ENCODE results near the gene DOCK6.

DOCK6 gene

GRCh38 chr19:11278670-11279069, 16.3 kb upstream of the DOCK6 start:
- no peak for DNase-seq (ENCODE audit: low read depth)

GRCh38 chr19:11274533-11275086, 12.3 kb upstream of the DOCK6 start:
- DNase-seq (ENCODE audit: low read depth): no peak

DNA sequence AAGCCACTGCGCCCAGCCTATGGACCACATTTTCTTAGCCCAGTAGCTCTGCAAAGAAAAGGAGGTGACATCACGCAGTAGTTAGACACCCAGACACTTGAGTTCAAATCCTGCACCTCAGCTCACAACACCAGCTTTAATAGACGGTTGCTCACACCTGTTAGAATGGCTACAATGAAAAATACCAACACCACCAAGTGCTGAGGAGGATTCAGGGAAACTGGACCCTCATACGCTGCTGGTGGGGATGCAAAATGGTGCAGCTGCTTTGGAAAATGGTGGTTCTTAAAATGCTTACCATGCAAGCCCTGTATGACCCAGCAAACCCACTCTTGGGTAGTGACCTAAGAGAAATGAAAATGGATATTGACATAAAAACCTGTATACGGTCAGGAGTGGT, 11.7 kb upstream of the DOCK6 start:
- no peak for DNase-seq (ENCODE audit: low read depth)

DNA sequence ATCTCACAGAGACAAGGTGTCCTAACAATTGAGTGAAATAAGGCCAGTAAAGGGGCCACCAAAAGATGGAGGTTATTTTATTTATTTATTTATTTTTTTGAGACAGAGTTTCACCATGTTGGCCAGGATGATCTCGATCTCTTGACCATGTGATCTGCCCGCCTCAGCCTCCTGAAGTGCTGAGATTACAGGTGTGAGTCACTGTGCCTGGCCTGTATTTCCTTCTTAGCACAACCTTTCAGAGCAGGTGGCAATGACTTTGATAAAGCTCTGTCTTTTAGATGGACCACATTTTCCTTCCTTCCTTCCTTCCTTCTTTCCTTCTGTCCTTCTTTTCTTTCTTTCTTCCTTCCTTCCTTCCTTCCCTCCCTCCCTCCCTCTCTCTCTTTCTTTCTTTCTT, 11.0 kb upstream of the DOCK6 start:
- DNase-seq (ENCODE audit: low read depth): no peak

DNA sequence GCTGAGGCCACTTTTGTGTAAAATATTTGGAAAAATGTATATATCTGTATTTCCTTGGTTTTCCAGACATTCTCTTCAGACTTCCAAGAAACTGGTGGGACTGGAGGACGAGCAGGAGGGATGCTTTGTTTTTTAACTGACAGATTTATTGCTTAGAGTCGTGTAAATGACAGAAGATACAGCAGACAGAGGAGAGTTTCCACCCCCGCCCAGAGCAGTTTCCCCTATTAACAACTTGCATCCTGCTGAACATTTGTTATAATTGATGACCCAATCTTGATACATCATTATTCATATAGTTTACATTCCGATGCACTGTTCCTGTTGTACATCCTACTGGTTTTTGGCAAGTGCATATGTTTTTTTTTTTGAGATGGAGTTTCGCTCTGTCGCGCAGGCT, 7.1 kb upstream of the DOCK6 start:
- peak; percentile 30 for DNase-seq (ENCODE audit: low read depth)

- peak; percentile 71 for DNase-seq (ENCODE audit: low read depth)
Observed at GRCh38 chr19:11268783-11269267, 6.5 kb upstream of the DOCK6 start.

DNA sequence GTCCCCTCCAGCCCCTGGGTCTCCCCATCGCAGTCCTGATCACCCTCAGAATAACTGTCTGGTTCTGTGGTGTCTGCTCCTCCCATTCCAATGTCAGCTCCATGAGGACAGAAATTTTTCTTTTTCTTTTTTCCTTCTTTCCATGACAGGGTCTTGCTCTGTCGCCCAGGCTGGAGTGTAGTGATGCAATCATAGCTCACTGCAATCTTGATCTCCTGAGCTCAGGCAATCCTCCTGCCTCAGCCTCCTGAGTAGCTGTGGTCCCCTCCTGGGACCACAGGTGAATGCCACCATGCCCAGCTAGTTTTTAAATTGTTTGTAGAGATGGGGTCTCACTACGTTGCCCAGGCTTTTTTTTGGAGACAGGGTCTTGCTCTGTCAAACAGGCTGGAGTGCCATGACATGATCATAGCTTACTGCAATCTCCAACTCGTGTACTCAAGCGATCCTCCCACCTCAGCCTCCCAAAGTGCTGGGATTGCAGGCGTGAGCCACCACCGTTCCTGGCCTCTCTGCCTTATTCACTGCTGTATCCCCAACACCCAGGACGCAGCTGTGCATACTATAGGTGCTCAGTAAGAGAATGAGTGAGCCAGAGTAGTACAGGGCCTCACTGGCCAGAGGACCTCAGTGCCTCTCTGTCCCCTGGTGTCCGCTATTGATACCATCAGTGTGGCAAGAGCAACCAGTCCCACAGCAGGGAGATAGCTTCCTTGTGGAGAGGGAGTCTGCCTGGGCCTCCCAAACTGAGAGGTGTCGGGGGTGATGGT, 5.2 kb upstream of the DOCK6 start:
- DNase-seq (ENCODE audit: low read depth): no peak

DNA sequence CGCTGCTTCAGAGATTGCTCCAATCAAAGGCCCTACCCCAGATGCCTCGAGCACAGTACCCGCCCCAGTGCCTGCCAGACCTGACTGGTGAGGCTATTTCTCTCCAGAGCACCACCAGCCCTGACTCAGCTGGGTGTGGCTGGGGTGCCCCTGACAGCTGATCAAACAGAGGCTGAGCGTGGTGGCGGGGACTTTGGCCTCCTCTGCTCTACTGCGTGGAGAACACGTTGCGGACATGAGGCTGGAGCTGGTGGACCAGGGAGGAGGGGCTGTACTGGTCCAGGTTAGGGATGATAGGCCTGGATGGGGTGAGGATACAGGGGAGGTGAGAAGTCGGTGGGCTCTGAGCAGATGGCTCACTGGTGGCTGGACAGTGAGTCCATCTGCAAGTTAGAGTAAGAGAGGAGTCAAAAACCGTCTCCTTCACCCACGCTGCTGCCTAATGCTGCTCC, 3.5 kb upstream of the DOCK6 start:
- DNase-seq (ENCODE audit: low read depth): peak; percentile 7

GRCh38 chr19:11265177-11265784, 3.0 kb upstream of the DOCK6 start:
- DNase-seq (ENCODE audit: low read depth): no peak

DNA sequence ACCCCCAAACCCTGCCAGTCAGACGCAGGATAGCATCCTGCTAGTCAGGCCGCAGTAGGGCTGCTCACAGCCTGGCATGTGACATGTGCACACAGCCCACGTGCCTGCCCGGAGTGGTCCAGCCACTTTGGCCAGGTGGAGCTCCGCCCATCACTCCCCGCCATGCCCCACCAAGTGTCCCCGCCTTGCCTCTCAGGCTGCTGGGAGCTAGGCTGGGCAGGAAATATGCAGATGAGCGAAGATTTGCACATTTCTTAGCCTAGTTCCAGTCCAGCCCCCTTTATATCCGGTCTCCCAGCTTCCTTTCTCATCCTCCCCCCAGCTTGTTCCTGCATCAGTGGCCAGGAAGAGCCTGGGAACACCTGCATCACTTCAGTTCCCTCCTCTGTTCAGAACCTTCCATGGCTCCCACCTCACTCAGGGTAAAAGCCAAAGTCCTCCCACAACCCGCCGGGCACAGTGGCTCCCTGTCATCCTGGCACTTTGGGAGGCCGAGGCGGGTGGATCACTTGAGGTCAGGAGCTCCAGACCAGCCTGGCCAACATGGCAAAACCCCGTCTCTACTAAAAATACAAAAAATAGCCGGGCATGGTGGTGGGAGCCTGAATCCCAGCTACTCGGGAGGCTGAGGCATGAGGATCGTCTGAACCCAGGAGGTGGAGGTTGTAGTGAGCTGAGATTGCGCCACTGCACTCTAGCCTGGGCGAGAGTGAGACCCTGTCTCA, 2.3 kb upstream of the DOCK6 start:
- no peak for DNase-seq (ENCODE audit: low read depth)

DNA sequence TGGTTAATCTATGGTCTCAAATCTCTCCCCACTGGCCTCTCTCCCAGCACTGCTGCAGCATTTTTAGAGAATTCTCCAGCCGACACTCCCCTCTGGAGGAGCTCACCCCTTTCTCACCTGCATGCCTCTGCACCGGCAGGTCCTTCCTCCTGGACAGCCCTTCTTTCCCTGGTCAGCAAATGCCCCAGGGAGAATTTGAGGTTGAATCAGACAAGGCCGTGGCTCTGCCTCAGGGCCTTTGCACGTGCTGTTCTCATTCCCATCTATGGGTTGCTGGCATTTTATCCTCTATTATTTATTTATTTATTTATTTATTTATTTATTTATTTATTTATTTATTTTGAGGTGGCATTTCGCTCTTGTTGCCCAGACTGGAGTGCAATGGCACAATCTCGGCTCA, 1.4 kb upstream of the DOCK6 start:
- DNase-seq (ENCODE audit: low read depth): no peak

DNA sequence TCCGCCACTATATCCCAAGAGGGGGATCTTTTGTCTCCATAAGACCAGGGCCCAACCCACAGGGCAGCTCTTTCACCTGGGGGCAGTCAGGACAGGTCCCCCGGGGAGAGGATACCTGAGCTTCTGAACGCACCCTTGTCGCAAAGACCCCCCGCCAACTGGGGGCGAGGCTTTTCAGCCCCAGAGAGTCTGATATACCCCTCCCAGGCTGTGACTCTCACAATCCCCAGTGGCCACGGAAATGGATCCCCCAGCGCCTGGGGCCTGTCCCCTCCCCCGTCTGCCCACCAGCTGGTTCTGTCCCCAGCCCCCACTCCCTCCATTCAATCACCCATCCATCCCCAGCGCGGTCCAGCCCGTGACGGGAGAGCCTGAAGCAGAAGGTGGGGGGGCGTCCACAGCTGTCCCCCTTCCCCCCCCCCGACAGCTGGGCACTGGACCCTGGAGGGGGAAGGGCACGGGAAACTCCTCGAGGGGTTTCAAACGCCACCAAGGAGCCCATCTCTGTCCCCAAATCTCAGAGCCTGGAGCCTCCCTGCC, 823 bp downstream of the DOCK6 start:
- no peak for DNase-seq (ENCODE audit: low read depth)

- DNase-seq (ENCODE audit: low read depth): no peak
Observed at GRCh38 chr19:11260996-11261395, 1.3 kb downstream of the DOCK6 start.

GRCh38 chr19:11257846-11258380, 4.4 kb downstream of the DOCK6 start:
- no peak for DNase-seq (ENCODE audit: low read depth)

DNA sequence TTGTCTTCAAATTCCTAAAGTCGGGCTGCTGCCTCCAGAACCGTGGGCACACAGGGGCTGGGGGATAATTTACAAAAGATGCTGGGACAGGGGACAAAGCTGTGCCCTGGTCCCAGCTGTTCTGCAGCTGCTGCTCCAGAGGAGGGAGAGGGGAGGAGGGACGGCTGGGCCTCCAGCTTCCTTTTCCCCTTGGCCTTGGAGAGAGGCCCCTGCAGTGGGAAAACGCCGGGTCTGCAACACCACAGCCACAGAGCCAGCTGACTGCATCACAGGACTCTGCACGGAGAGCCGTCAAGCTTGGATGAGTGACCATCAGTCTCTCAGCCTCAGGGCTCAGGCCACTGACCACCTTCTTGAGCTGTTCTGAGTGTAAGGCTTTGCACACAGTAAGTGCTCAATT, 6.1 kb downstream of the DOCK6 start:
- no peak for DNase-seq (ENCODE audit: low read depth)

DNA sequence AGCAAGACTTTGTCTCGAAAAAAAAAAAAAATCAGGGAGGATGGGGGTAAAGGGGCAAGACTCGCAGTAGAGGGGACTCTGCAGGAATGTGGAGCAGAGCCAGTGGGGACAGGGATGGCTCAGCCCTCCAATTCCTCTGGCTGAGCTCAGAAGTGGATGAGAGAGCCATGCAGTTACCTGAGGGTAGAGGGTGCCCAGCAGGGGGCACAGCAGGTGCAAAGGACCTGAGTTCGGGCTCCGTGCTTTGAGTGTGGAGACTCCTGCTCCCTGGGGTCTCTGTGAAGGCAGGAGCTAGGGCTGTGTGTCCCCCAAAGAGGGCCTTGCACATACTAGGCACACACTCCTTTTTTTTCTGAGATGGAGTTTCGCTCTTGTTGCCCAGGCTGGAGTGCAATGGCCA, 7.7 kb downstream of the DOCK6 start:
- no peak for DNase-seq (ENCODE audit: low read depth)

GRCh38 chr19:11252665-11253355, 9.5 kb downstream of the DOCK6 start:
- DNase-seq (ENCODE audit: low read depth): no peak

DNA sequence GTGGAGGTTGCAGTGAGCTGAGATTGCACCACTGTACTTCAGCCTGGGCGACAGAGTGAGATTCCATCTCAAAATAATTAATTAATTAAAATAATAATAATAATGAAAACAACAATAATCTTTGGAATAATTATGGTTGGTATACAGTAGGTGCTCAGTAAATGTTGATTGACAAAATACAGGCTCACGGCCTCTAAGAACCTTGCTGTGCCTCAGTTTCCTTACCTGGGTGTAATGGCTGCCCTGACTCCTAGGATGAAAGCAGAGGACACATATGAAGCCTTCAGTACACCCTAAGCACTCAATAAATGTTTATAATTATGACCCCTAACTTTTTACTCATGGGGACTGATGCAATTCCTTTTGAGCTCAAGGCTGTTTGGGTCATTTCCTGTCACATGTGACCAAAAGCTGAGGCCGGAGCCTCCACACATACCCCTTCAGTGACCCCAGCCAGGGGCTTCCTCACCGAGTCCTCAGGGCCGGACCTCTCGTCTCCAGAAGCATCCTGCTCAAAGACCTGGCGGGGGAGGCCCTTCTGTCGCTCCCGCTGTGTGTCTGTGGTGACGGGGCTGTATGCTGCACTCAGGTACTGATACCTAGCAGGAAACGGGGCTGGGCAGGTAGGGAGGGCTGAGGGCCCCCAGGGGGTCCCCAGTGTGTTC, 10.5 kb downstream of the DOCK6 start:
- DNase-seq (ENCODE audit: low read depth): no peak

- no peak for DNase-seq (ENCODE audit: low read depth)
Observed at GRCh38 chr19:11251217-11251616, 11.1 kb downstream of the DOCK6 start.

GRCh38 chr19:11248852-11249251, 13.5 kb downstream of the DOCK6 start:
- no peak for DNase-seq (ENCODE audit: low read depth)

GRCh38 chr19:11247934-11248333, 14.4 kb downstream of the DOCK6 start:
- no peak for DNase-seq (ENCODE audit: low read depth)

Measured in fibroblast of gingiva (primary cell).